HG03439 (cell line): ENCODE data around the gene GASK1B.

ENCODE experiments used
- ATAC-seq: cut with Tn5 transposase; IDR thresholded peaks from one replicate; pipeline ENCODE4 v1.9.1; 2021; ENCODE audit warnings: mild to moderate bottlenecking, moderate library complexity; ENCODE audit not compliant: unreplicated experiment

The GASK1B gene

GRCh38 chr4:158172261-158173258, at the start of gene GASK1B:
Gene GASK1B, minus strand, starts transcription at chr4:158173025. Its CDS starts 1,650 bp downstream, at chr4:158171375.
- ATAC-seq, result no peak

- no peak for ATAC-seq
Measured at GRCh38 chr4:158219623-158220022, 46.8 kb upstream of the GASK1B start.

- ATAC-seq, result no peak
Measured at GRCh38 chr4:158217763-158218162, 44.9 kb upstream of the GASK1B start.

- ATAC-seq, result no peak
Measured at GRCh38 chr4:158214856-158215255, 42.0 kb upstream of the GASK1B start.

GRCh38 chr4:158213466-158213865, 40.6 kb upstream of the GASK1B start:
- no peak for ATAC-seq

- no peak for ATAC-seq
Measured at GRCh38 chr4:158211222-158211621, 38.4 kb upstream of the GASK1B start.

GRCh38 chr4:158209825-158210807, 37.3 kb upstream of the GASK1B start, which contains the start of gene TMEM144:
Gene TMEM144, plus strand, starts transcription at chr4:158210486. Its CDS starts 2,182 bp downstream, at chr4:158212668.
- ATAC-seq, result peak; percentile 97

- ATAC-seq, result peak; percentile 56
Measured at GRCh38 chr4:158208963-158209640, 36.3 kb upstream of the GASK1B start.

- no peak for ATAC-seq
Measured at GRCh38 chr4:158203929-158204328, 31.1 kb upstream of the GASK1B start.

- no peak for ATAC-seq
Measured at GRCh38 chr4:158203436-158203835, 30.6 kb upstream of the GASK1B start.

- no peak for ATAC-seq
Measured at GRCh38 chr4:158202481-158202880, 29.7 kb upstream of the GASK1B start.

- no peak for ATAC-seq
Measured at GRCh38 chr4:158201876-158202275, 29.1 kb upstream of the GASK1B start.

- no peak for ATAC-seq
Measured at GRCh38 chr4:158201322-158201721, 28.5 kb upstream of the GASK1B start.

- no peak for ATAC-seq
Measured at GRCh38 chr4:158200214-158200613, 27.4 kb upstream of the GASK1B start.

GRCh38 chr4:158197194-158197776, 24.5 kb upstream of the GASK1B start:
- no peak for ATAC-seq

GRCh38 chr4:158195297-158195696, 22.5 kb upstream of the GASK1B start:
- ATAC-seq, result no peak

GRCh38 chr4:158193171-158193749, 20.4 kb upstream of the GASK1B start:
- no peak for ATAC-seq

- no peak for ATAC-seq
Measured at GRCh38 chr4:158192439-158193158, 19.8 kb upstream of the GASK1B start.

GRCh38 chr4:158190718-158191117, 17.9 kb upstream of the GASK1B start:
- no peak for ATAC-seq
